Hematopoietic multipotent progenitor cell treated with erythropoietin and hydrocortisone succinate and interleukin-3 and kit ligand, for 17 days (in vitro differentiated cells): ENCODE results near the gene FNTB.
A peak's percentile ranks its signal among the peaks of the same experiment; 100 is the strongest.

Experiments
- DNase-seq: peaks from one replicate; pipeline ENCODE4 v3.0.0-alpha.2; 2015; ENCODE audit warnings: low spot score

Gene FNTB, protein sequence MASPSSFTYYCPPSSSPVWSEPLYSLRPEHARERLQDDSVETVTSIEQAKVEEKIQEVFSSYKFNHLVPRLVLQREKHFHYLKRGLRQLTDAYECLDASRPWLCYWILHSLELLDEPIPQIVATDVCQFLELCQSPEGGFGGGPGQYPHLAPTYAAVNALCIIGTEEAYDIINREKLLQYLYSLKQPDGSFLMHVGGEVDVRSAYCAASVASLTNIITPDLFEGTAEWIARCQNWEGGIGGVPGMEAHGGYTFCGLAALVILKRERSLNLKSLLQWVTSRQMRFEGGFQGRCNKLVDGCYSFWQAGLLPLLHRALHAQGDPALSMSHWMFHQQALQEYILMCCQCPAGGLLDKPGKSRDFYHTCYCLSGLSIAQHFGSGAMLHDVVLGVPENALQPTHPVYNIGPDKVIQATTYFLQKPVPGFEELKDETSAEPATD

DNA sequence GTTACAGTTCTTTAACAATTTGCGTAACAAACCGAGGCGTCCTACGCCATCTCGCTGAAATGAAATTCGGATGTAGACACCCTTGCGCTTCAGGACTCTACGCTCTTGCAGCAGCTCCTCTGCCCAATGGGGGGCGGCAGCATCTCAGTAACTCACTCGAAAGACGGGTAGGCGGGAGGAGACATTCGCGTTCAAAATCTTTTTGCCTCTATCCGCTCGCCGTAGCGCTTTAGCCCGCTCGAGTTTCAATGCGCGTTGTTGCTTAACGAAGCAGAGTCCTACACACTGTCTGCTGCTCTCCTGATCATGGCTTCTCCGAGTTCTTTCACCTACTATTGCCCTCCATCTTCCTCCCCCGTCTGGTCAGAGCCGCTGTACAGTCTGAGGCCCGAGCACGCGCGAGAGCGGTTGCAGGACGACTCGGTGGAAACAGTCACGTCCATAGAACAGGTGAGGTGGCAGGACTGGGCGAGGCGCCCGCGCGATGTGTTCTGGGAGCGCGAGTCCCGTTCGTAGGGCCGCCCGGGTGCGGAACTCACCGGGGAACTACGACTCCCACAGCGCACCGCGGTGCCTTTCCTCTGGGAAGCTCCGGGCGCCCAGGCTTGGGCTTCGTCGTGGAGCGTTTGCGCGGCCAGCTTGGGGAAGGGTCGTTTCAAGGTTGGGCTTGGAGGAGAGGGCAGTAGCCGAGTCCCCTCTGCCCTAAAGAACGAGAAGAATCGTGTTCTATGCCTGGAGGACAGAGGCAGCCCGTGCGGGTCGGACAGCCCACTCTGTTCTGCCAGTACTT lies at the start of gene FNTB:
Gene FNTB, plus strand, starts transcription at position 248 of the 790 bp plus-strand sequence. Its CDS starts 59 bp downstream, at position 307.
- DNase-seq = peak; percentile 91

DNA sequence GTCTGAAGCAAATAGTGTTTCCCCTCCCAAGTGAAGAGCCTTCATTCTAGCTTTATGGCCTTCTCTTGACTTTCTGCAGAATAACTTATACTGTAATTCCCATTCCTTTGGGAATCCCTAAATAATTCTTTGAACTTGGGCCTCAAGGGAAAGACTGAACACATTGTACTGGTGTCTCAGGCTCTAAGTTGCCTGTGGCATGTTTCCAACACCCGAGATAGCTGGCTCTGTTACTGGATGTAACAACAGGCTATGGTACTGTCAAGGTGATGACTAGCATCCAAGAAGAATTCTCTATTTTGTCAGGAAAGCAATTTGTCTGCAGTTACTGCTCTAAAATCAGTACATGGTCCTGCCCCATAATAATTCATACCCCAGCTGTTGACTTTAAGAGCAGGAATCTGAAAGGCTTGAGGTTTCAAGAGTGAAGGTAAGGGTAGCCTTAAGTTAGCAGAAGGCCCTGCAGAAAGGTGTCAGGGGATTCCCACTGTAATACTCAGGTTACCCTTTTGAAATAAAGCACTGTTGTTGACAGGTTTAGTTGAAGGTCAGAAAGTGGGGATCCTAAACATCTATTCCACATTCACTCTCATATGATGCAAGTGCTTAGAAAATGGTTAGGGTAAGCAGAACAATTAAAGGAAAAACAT lies 49.4 kb upstream of the FNTB start:
- DNase-seq = no peak

- DNase-seq = peak; percentile 19
Observed at GRCh38 chr14:64937821-64938193, 48.9 kb upstream of the FNTB start.

- DNase-seq = no peak
Observed at GRCh38 chr14:64938972-64939816, 47.5 kb upstream of the FNTB start.

DNA sequence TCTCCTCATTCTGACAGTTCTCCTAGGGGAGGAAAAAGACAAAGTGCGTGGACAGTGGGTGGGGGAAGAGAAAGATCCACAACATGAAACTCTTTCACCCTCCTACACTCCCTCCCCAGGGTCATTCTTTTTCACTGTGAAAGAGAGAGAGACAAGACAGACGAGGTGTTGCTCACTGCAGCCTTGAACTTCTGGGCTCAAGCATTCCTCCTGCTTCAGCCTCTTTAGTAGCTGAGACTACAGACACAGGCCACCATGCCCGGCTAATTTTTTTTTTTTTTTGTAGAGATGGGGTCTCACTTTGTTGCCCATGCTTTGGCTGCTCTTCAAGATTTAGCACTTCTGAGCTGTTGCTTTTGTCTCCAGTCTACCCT lies 46.9 kb upstream of the FNTB start:
- DNase-seq = no peak

GRCh38 chr14:64940336-64940910 lies 46.3 kb upstream of the FNTB start:
- no peak for DNase-seq

DNA sequence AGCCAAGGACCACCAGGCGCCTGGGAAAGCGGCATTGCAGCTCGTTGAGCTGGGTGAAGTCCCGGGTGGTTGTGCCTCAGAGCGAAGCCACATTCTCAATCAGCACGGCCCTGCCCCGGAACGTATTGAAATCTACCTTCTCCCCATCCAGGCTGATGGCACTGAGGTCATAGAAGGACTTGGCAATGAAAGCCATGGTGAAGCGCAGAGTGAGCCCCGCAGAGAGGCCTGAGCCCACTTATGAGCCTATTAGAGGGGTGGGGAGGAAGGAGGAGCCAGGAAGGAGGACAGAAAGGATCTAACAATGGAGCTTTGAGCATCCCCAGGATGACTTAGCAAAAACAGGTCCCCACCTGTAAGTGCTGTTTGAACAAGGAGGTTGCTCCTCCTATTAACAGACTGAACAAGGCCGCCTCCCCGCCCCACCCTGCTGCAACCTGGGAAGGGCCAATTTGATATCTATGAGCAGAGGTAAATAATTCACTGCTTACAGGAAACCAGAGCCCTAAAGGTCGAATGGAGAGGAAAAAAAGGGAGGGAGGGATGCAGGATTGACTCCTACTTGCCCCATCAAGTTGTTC lies 44.1 kb upstream of the FNTB start, which contains the start of gene GPX2:
Gene GPX2, minus strand, starts transcription at position 215 of the 581 bp plus-strand sequence. Its CDS starts 19 bp downstream, at position 196.
- DNase-seq = no peak

DNA sequence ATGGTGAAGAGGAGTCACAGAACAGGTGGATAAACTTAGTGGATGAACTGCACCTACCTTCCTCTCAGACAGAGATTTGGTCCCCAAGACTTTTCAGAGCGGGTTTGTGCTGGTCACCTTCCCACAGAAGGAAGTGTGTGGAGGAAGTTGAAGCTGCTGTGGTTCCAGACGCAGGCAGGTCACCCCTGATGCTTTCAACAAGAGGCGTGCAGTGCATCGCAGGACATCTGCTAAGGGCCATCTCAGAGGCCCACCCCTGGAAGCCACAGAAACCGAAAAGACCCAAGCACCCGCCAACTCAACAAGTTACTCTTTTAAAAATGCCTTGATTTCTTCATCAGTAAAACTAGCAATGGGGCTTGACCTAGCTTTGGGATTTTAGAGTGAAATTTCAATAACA lies 43.1 kb upstream of the FNTB start:
- no peak for DNase-seq

GRCh38 chr14:64944041-64944440 lies 42.7 kb upstream of the FNTB start:
- no peak for DNase-seq

- no peak for DNase-seq
Observed at GRCh38 chr14:64944861-64945260, 41.8 kb upstream of the FNTB start.

- no peak for DNase-seq
Observed at GRCh38 chr14:64945431-64946178, 41.1 kb upstream of the FNTB start.

DNA sequence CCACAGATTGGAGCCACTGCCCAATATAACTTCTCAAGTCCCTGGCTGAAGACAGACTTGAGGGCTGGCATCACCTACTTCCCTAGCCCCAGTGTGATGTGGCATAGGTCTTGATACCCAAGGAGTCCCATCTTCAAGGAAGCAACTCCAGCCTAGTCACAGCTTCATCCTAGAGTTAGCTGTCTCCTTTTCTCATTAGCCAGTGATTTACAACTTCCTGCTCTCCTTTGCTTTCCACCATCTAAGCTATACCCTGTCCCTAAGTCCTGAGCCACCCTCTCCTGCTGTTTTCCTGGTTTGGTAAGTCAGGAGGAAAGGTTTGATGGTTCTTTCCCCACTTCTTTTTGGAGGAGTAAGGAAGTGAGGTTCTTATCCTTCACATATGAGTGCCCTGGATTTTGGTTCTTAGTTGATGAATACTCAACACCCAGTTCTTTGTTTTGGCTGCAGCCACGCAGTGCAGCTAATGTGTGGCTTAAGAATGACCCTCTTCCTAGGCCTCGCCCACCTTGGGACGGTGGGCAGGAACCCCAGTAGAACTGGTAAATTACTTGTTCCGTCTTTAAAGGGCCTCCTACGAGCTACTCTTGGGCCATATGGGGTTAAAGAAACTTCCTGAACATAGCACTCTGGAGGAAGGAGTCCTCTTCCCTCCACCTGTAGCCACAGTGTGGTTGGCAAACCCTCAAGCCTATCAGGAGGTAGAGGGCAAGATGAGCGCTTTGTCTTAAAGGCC lies 40.2 kb upstream of the FNTB start:
- DNase-seq = no peak

GRCh38 chr14:64947710-64948611 lies 38.7 kb upstream of the FNTB start:
- no peak for DNase-seq

DNA sequence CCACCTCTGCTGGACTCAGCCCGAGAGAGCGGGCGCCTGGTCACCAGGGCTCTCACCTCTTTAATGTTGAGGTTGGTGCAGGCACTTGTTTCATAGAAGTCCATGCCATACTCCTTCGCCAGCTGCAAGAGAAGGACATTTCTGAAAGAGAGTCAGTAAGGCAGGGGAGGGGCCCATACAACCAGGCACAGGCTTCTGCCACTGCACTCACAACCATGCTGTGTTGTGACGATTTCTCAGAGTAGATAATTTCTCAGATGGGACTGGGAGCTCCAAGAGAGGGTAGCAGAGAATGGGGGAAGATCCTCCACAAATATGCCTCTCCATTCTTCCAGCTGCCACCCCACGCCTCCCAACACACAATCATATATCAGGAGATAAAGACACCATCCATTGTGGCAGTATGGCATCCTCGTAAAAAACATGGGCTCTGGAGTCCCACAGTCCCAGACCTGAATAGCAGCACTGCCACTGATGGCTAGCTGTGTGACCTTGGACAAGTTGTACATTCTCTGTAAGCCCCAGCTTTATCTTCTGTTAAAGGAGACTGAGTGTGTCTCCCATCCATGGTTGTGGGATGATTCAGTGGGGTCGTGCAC lies 38.0 kb upstream of the FNTB start:
- no peak for DNase-seq

GRCh38 chr14:64950889-64951288 lies 35.8 kb upstream of the FNTB start:
- DNase-seq = no peak

DNA sequence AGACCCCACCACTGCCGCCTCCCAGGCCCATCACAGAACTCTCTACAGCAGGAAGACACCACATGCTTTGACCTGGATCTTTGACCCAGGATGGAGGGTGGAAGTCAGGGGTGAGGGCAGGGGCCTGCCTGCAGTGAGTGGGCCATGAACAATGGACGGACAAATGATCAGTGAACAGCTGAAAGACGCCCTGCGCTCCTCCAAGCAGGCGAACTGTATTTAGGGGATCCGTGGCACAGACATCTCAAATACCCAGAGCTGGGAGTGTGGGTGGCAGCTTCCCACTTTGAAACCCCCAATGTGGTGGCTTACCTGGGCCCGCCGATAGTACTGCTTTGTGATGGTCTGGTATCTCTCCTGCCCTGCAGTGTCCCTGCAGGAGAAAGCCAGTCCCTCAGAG lies 35.4 kb upstream of the FNTB start:
- no peak for DNase-seq

DNA sequence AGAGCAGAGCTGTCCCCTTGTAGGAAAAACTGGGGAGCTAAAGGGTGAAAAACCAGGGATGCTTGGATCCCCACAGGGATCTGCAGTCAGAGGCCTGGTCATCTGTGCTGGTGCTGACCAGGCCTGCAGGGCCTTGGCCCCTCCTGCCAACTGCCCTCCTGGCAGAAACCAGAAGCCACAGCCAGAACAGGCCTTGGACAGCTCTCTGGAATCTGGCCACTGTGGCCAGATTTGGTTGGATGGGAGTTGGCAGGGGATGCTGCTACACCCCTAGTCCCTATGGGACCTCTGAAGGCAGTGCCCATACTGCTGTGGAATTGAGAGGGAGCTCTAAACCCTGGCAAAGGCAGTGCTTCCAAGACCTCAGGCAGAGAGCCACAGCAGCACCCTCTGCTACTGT lies 35.0 kb upstream of the FNTB start:
- DNase-seq = no peak
